Tibial nerve (tissue), 4 donors: Measurements from ENCODE around the gene PTPRE. TPM values are rescaled to one million over a fixed set of nuclear protein-coding genes. Genes with fewer than 3 reads are reported as not detected.

Experiments used
- DNase-seq, 2 donors: peaks; one replicate each; pipeline ENCODE4 v3.0.0-alpha.2; 2019; ENCODE audit warnings: low spot score in 2 of 2
- H3K27ac ChIP-seq, 4 donors: fragments of 200-600 bp; sonication (generic) in 3 of 4; one replicate each; pipeline ENCODE4 v1.5.1; 2017 to 2019; ENCODE audit warnings: mild to moderate bottlenecking in 1 of 4
- H3K27me3 ChIP-seq, 2 donors: fragments of 200-600 bp; sonication (generic) in 1 of 2; one replicate each; pipeline versions ENCODE4 v1.5.1 to v1.6.0; 2017 to 2019
- H3K36me3 ChIP-seq, 3 donors: fragments of 200-600 bp; sonication (generic); one replicate each; pipeline ENCODE4 v1.5.1; 2018 to 2019
- H3K4me1 ChIP-seq, 4 donors: fragments of 200-600 bp; sonication (generic) in 3 of 4; one replicate each; pipeline ENCODE4 v1.5.1; 2017 to 2019
- H3K4me3 ChIP-seq, 4 donors: fragments of 200-600 bp; sonication (generic) in 3 of 4; one replicate each; pipeline ENCODE4 v1.5.1; 2017 to 2019; ENCODE audit warnings: mild to moderate bottlenecking in 1 of 4, moderate library complexity in 1 of 4
- H3K9me3 ChIP-seq, 4 donors: fragments of 200-600 bp; sonication (generic) in 3 of 4; one replicate each; pipeline ENCODE4 v1.5.1; 2017 to 2019
- CTCF ChIP-seq, 5 experiments: fragments of 200-600 bp in 3 of 5; fragments of 450-650 bp in 2 of 5; sonication (generic) in 3 of 5; IDR thresholded peaks; one replicate each; pipeline ENCODE4 v1.5.1; 2016 to 2019; ENCODE audit warnings: antibody characterized with exemption in 5 of 5, mild to moderate bottlenecking in 3 of 5, moderate library complexity in 2 of 5
- EP300 ChIP-seq, 2 donors: sonication (generic); formaldehyde crosslinking; IDR thresholded peaks; one replicate each; pipeline ENCODE4 v1.6.1; 2017; ENCODE audit warnings: antibody characterized with exemption in 2 of 2, mild to moderate bottlenecking in 1 of 2
- POLR2A ChIP-seq, 2 donors: fragments of 450-650 bp; IDR thresholded peaks; one replicate each; pipeline ENCODE4 v1.6.1; 2017; ENCODE audit warnings: antibody characterized with exemption in 2 of 2, mild to moderate bottlenecking in 2 of 2, moderate library complexity in 2 of 2
- WGBS, 2 donors: methylation state at CpG; one replicate each; pipeline ENCODE4 v1.1.5; 2018; 5-methylcytosine and 5-hydroxymethylcytosine counted together
- total RNA-seq, 4 donors: library from RNA; depleted of rRNA; stranded (reverse); fragments of >200 nt; gene quantifications; one replicate each; pipeline ENCODE4 v1.1.0, GENCODE V29; 2016

PTPRE gene
- total RNA-seq, 4 donors from 2014 or later, result 19.0 to 38.1 (median 25.8) TPM

GRCh38 chr10:127903789-127904188, 3.1 kb upstream of the PTPRE start:
- 89 to 90% methylated on average over 5 of the region's 5 CpGs for WGBS, 2 donors
- Histone ChIP-seq H3K4me3 (no peak overlapping the region), H3K9me3 (no peaks in the 10 kb centered on the region), H3K4me1 (peaks cover 0 to 17% (median 8%) of the 10 kb centered on the region in 4 donors), H3K27me3 (no peaks in the 10 kb centered on the region), H3K27ac (no peak overlapping the region), H3K36me3 (no peaks in the 10 kb centered on the region)
- no peak for TF ChIP-seq CTCF (IDR thresholded peaks at IDR 0.05)
- TF ChIP-seq EP300 (IDR thresholded peaks at IDR 0.05), result no peak
- no peak for TF ChIP-seq POLR2A (IDR thresholded peaks at IDR 0.05)
- DNase-seq, result no peak

DNA sequence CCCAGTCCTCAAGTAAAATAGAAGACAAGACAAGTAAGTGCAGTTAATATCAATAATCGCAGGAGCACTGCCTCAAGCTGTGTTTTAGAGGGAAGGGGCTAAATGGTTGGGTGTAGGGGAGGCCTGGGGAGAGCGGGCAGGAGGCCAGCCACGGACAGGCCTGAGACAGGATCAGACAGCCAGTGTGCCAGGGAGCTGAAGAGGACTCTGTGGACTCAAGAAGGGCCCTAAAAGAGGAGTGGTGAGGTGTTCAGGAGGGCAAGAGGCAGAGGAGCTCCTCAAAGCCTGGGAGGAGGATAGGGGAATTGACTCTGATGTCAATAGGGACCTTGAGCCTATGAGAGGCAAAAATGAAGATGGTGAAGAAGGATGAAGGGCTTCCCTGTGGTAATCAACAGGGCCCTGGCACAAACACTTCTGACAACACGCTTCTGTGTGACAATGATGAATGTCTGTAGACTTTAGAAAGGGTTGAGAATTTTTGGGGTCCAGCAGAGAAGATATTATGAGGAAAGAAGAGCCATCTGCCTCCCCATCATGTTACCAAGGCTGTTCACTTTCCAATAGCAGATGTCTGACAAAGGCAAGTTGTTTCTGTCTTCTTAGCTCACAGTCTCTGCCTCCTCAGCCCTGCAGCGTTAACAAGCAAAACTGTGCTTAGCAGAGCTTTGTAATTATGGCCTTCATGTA, 2.4 kb upstream of the PTPRE start:
- DNase-seq, result no peak
- WGBS, 2 donors, result 80 to 87% methylated on average over 5 of the region's 5 CpGs
- no peaks in the 10 kb centered on the region for H3K36me3 ChIP-seq
- no peak overlapping the region for H3K27ac ChIP-seq
- H3K9me3 ChIP-seq, result no peaks in the 10 kb centered on the region
- H3K4me3 ChIP-seq, result no peak overlapping the region
- no peaks in the 10 kb centered on the region for H3K27me3 ChIP-seq
- TF ChIP-seq POLR2A (IDR thresholded peaks at IDR 0.05) (no peak), EP300 (IDR thresholded peaks at IDR 0.05) (no peak), CTCF (IDR thresholded peaks at IDR 0.05) (no peak)
- peaks cover 0 to 23% (median 11%) of the 10 kb centered on the region in 4 donors for H3K4me1 ChIP-seq

- Histone ChIP-seq H3K4me3 (no peak overlapping the region), H3K27me3 (no peaks in the 10 kb centered on the region), H3K9me3 (no peaks in the 10 kb centered on the region), H3K27ac (no peak overlapping the region), H3K36me3 (no peaks in the 10 kb centered on the region), H3K4me1 (peaks cover 0 to 23% (median 11%) of the 10 kb centered on the region in 4 donors)
- WGBS, 2 donors, result 76 to 79% methylated on average over 14 of the region's 14 CpGs
- DNase-seq, result no peak
- TF ChIP-seq POLR2A (IDR thresholded peaks at IDR 0.05), result no peak
- no peak for TF ChIP-seq CTCF (IDR thresholded peaks at IDR 0.05)
- TF ChIP-seq EP300 (IDR thresholded peaks at IDR 0.05), result no peak
Measured at GRCh38 chr10:127905001-127905847, 1.7 kb upstream of the PTPRE start.

GRCh38 chr10:127905848-127906261, 1.0 kb upstream of the PTPRE start:
- H3K4me1 ChIP-seq, result peaks cover 0 to 27% (median 11%) of the 10 kb centered on the region in 4 donors
- H3K9me3 ChIP-seq, result no peaks in the 10 kb centered on the region
- H3K27me3 ChIP-seq, result no peaks in the 10 kb centered on the region
- no peak overlapping the region for H3K4me3 ChIP-seq
- no peaks in the 10 kb centered on the region for H3K36me3 ChIP-seq
- WGBS, 2 donors, result 77 to 91% methylated on average over 7 to 10 of the region's 10 CpGs
- no peak overlapping the region for H3K27ac ChIP-seq
- DNase-seq, result no peak
- TF ChIP-seq POLR2A (IDR thresholded peaks at IDR 0.05) (no peak), CTCF (IDR thresholded peaks at IDR 0.05) (no peak), EP300 (IDR thresholded peaks at IDR 0.05) (no peak)
